Testis (tissue), 2 donors: ENCODE data around the gene SLC10A2.

Experiments
- CTCF ChIP-seq, 3 experiments: fragments of 450-650 bp in 2 of 3; fragments of 200-600 bp in 1 of 3; sonication (generic) in 1 of 3; IDR thresholded peaks; one replicate each; pipeline ENCODE4 v1.5.1; 2016 to 2019; ENCODE audit warnings: antibody characterized with exemption in 3 of 3, mild to moderate bottlenecking in 2 of 3, moderate library complexity in 1 of 3
- POLR2A ChIP-seq: fragments of 450-650 bp; IDR thresholded peaks from one replicate; pipeline ENCODE4 v1.6.1; 2017; ENCODE audit warnings: antibody characterized with exemption, mild to moderate bottlenecking, moderate library complexity

GRCh38 chr13:103031332-103031873 lies 34.8 kb downstream of the SLC10A2 start:
- TF ChIP-seq CTCF (IDR thresholded peaks at IDR 0.05) (no peak), POLR2A (no peak)
